ENCODE data around the gene SALL4. TPM values are rescaled to one million over a fixed set of nuclear protein-coding genes. Genes with fewer than 3 reads are reported as not detected.

Gene SALL4
- total and polyA plus RNA-seq, 9 of the 15 experiments (the other 6 are each of a cell fraction or from before 2014, with no cell fraction given): 0.03 to 0.07 TPM; not detected in 7

GRCh38 chr20:51832276-51832675 lies 30.0 kb upstream of the SALL4 start:
- Histone ChIP-seq H4K20me1 (replicated peaks; ENCODE audit: control insufficient read depth, insufficient read depth, low read length) (no peaks in the 10 kb centered on the region), H3K27me3 (ENCODE audit: control insufficient read depth in 2 of 2, insufficient read depth in 2 of 2, low read length in 2 of 2) (peaks cover 8 to 38% of the 10 kb centered on the region in 2 experiments), H3K4me1 (replicated peaks in 1 of 2; ENCODE audit: control insufficient read depth in 2 of 2, insufficient read depth in 2 of 2, low read length in 2 of 2) (no peaks in the 10 kb centered on the region; a peak in 1 of 5 replicates), H3K4me2 (ENCODE audit: insufficient read depth, low read length) (no peak overlapping the region), H3K9me3 (replicated peaks; ENCODE audit: control insufficient read depth, insufficient read depth, low read depth, low read length) (no peaks in the 10 kb centered on the region), H2AFZ (ENCODE audit: low read depth, low read length) (no peak overlapping the region), H3K36me3 (ENCODE audit: control insufficient read depth, insufficient read depth, low read length) (no peaks in the 10 kb centered on the region), H3K27ac (ENCODE audit: extremely low read depth, low read depth, low read length) (no peak overlapping the region), H3K9me1 (ENCODE audit: control insufficient read depth, insufficient read depth, low read length) (no peaks in the 10 kb centered on the region), H3K79me2 (ENCODE audit: control insufficient read depth, insufficient read depth, low read length) (no peaks in the 10 kb centered on the region), H3K9ac (ENCODE audit: insufficient read depth in 1 of 2, low read depth in 2 of 2, low read length in 2 of 2) (no peak overlapping the region), H3K4me3 (no peak overlapping the region)
- WGBS (ENCODE audit: insufficient coverage, low coverage, missing lambda C conversion rate): 7% methylated on average over 3 of the region's 3 CpGs
- in situ Hi-C loops (cut with MboI) (no loop called here), intact Hi-C loops (cut with micrococcal nuclease) (no loop called here)
- ATAC-seq (no peak), DNase-seq (ENCODE audit: extremely low read depth in 1 of 4, low spot score in 3 of 4) (no peak), FAIRE-seq (no peak)
- CTCF ChIA-PET (ENCODE audit: low intra/inter-chr PET ratio): no interaction called here
- POLR2A ChIA-PET: no interaction called here
- BruUV-seq (replicated peaks): no TSS peak
- TF ChIP-seq MEF2A (IDR thresholded peaks at IDR 0.05; ENCODE audit: control insufficient read depth, low read depth, low read length): no peak
- no peak for TF ChIP-seq ARID3B (CRISPR knock-in tag; IDR thresholded peaks at IDR 0.05; ENCODE audit: borderline replicate concordance)
- no peak for TF ChIP-seq ZNF507 (tag; conservative IDR thresholded peaks at IDR 0.05)
- TF ChIP-seq, protein P1, sequence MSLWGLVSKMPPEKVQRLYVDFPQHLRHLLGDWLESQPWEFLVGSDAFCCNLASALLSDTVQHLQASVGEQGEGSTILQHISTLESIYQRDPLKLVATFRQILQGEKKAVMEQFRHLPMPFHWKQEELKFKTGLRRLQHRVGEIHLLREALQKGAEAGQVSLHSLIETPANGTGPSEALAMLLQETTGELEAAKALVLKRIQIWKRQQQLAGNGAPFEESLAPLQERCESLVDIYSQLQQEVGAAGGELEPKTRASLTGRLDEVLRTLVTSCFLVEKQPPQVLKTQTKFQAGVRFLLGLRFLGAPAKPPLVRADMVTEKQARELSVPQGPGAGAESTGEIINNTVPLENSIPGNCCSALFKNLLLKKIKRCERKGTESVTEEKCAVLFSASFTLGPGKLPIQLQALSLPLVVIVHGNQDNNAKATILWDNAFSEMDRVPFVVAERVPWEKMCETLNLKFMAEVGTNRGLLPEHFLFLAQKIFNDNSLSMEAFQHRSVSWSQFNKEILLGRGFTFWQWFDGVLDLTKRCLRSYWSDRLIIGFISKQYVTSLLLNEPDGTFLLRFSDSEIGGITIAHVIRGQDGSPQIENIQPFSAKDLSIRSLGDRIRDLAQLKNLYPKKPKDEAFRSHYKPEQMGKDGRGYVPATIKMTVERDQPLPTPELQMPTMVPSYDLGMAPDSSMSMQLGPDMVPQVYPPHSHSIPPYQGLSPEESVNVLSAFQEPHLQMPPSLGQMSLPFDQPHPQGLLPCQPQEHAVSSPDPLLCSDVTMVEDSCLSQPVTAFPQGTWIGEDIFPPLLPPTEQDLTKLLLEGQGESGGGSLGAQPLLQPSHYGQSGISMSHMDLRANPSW (CRISPR knock-in tag; IDR thresholded peaks at IDR 0.05): no peak
- TF ChIP-seq, protein P2, sequence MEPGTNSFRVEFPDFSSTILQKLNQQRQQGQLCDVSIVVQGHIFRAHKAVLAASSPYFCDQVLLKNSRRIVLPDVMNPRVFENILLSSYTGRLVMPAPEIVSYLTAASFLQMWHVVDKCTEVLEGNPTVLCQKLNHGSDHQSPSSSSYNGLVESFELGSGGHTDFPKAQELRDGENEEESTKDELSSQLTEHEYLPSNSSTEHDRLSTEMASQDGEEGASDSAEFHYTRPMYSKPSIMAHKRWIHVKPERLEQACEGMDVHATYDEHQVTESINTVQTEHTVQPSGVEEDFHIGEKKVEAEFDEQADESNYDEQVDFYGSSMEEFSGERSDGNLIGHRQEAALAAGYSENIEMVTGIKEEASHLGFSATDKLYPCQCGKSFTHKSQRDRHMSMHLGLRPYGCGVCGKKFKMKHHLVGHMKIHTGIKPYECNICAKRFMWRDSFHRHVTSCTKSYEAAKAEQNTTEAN (CRISPR knock-in tag; IDR thresholded peaks at IDR 0.05): no peak
- TF ChIP-seq EHMT2 (IDR thresholded peaks at IDR 0.05): no peak
- no peak for TF ChIP-seq KLF10 (CRISPR knock-in tag; IDR thresholded peaks at IDR 0.05)
- no peak for TF ChIP-seq BMI1 (IDR thresholded peaks at IDR 0.05; ENCODE audit: low read length)
- TF ChIP-seq SRSF3 (IDR thresholded peaks at IDR 0.05; ENCODE audit: insufficient read depth, low read length): no peak
- no peak for TF ChIP-seq XRCC4 (IDR thresholded peaks at IDR 0.05; ENCODE audit: extremely low read depth, insufficient read depth, insufficient read length)
- no peak for TF ChIP-seq UBTF (IDR thresholded peaks at IDR 0.05; ENCODE audit: borderline replicate concordance in 1 of 2, low read depth in 2 of 2, low read length in 2 of 2)
- no peak for TF ChIP-seq ZNF384 (IDR thresholded peaks at IDR 0.05; ENCODE audit: low read depth, low read length)
- TF ChIP-seq, protein P3, sequence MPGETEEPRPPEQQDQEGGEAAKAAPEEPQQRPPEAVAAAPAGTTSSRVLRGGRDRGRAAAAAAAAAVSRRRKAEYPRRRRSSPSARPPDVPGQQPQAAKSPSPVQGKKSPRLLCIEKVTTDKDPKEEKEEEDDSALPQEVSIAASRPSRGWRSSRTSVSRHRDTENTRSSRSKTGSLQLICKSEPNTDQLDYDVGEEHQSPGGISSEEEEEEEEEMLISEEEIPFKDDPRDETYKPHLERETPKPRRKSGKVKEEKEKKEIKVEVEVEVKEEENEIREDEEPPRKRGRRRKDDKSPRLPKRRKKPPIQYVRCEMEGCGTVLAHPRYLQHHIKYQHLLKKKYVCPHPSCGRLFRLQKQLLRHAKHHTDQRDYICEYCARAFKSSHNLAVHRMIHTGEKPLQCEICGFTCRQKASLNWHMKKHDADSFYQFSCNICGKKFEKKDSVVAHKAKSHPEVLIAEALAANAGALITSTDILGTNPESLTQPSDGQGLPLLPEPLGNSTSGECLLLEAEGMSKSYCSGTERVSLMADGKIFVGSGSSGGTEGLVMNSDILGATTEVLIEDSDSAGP (CRISPR knock-in tag; IDR thresholded peaks at IDR 0.05): no peak

Data from K562 (cell line).